ENCODE results near the gene METTL8. TPM values are rescaled to one million over a fixed set of nuclear protein-coding genes. Genes with fewer than 3 reads are reported as not detected.
"Not testable (repeated sequence)": the region's sequence is repeated elsewhere in the genome, so short reads cannot be mapped to it uniquely, and the experiment has no call there.

Gene METTL8
- polyA plus RNA-seq, 3 donors, result 3.3 to 9.8 (median 6.9) TPM

GRCh38 chr2:171316220-171316619, 117.6 kb downstream of the METTL8 start:
- Histone ChIP-seq H3K4me3 (replicated peaks in 1 of 3; ENCODE audit: low read depth in 2 of 3, low read length in 3 of 3) (no peak overlapping the region), H3K79me2 (ENCODE audit: insufficient read depth, low read length) (no peaks in the 10 kb centered on the region), H2AFZ (ENCODE audit: insufficient read depth, low read depth, low read length, poor library complexity, severe bottlenecking) (no peak overlapping the region), H3K27ac (ENCODE audit: low read depth in 1 of 2, low read length in 2 of 2) (no peak overlapping the region), H3K4me2 (replicated peaks; ENCODE audit: extremely low read depth, low read length, poor library complexity, severe bottlenecking) (no peak overlapping the region), H3K9ac (ENCODE audit: insufficient read depth, low read length, poor library complexity, severe bottlenecking) (no peak overlapping the region), H3K27me3 (ENCODE audit: control insufficient read depth in 2 of 2, insufficient read depth in 2 of 2, low read length in 2 of 2) (no peaks in the 10 kb centered on the region), H4K20me1 (ENCODE audit: insufficient read depth, low read length) (no peaks in the 10 kb centered on the region), H3K36me3 (replicated peaks in 1 of 2; ENCODE audit: control insufficient read depth in 1 of 2, insufficient read depth in 2 of 2, low read length in 2 of 2) (no peaks in the 10 kb centered on the region), H3K9me3 (replicated peaks in 1 of 2; ENCODE audit: control insufficient read depth in 1 of 2, insufficient read depth in 1 of 2, low read length in 2 of 2) (peaks cover 10 to 18% of the 10 kb centered on the region in 2 donors), H3K4me1 (ENCODE audit: control insufficient read depth in 1 of 2, insufficient read depth in 2 of 2, low read length in 2 of 2) (no peaks in the 10 kb centered on the region)
- TF ChIP-seq CTCF (IDR thresholded peaks at IDR 0.05), result no peak
- Mint-ChIP-seq H3K9me3 (peaks cover 13 to 24% (median 16%) of the 10 kb centered on the region in 7 donors), H3K27me3 (ENCODE audit: low read depth in 3 of 3) (no peaks in the 10 kb centered on the region), H3K4me3 (no peak overlapping the region), H3K36me3 (peaks cover 8 to 9% of the 10 kb centered on the region in 2 donors), H3K27ac (no peak overlapping the region), H3K4me1 (peaks cover 11% of the 10 kb centered on the region)
- 97% methylated on average over 2 of the region's 2 CpGs for WGBS (ENCODE audit: insufficient coverage)
- no peak for DNase-seq
- intact Hi-C loops (cut with micrococcal nuclease), result no loop called here

DNA sequence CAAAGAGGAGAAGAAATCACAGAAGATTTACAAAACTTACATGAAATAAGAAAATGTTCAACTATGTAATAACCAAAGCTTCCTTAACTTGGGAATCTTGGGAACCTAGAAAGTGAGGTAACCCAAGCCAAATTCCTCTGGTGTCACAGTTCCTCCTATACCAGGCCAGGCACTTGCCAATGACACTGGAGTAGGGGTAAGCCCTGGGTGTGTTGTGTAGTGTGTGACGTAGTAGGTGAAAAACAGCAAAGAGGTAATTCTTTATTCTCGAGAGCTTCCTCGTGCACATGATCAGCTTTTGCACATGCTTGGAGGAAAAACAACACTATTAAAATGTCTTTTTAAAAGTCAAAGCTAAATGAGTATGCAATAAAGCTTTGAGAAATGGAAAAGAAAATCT, 118.0 kb downstream of the METTL8 start:
- Mint-ChIP-seq H3K4me1 (peaks cover 11% of the 10 kb centered on the region), H3K9me3 (peaks cover 17 to 27% (median 20%) of the 10 kb centered on the region in 7 donors), H3K27ac (peak overlapping the region in 1 of 7 donors; percentile 54), H3K27me3 (ENCODE audit: low read depth in 3 of 3) (no peaks in the 10 kb centered on the region), H3K36me3 (peaks cover 5 to 6% of the 10 kb centered on the region in 2 donors), H3K4me3 (no peak overlapping the region)
- Histone ChIP-seq H2AFZ (ENCODE audit: insufficient read depth, low read depth, low read length, poor library complexity, severe bottlenecking) (no peak overlapping the region), H3K27ac (ENCODE audit: low read depth in 1 of 2, low read length in 2 of 2) (no peak overlapping the region), H3K4me2 (replicated peaks; ENCODE audit: extremely low read depth, low read length, poor library complexity, severe bottlenecking) (no peak overlapping the region), H3K4me3 (replicated peaks in 1 of 3; ENCODE audit: low read depth in 2 of 3, low read length in 3 of 3) (no peak overlapping the region), H3K36me3 (replicated peaks in 1 of 2; ENCODE audit: control insufficient read depth in 1 of 2, insufficient read depth in 2 of 2, low read length in 2 of 2) (no peaks in the 10 kb centered on the region), H3K27me3 (ENCODE audit: control insufficient read depth in 2 of 2, insufficient read depth in 2 of 2, low read length in 2 of 2) (no peaks in the 10 kb centered on the region), H3K4me1 (ENCODE audit: control insufficient read depth in 1 of 2, insufficient read depth in 2 of 2, low read length in 2 of 2) (no peaks in the 10 kb centered on the region), H3K9ac (ENCODE audit: insufficient read depth, low read length, poor library complexity, severe bottlenecking) (no peak overlapping the region), H3K79me2 (ENCODE audit: insufficient read depth, low read length) (no peaks in the 10 kb centered on the region), H4K20me1 (ENCODE audit: insufficient read depth, low read length) (no peaks in the 10 kb centered on the region), H3K9me3 (replicated peaks in 1 of 2; ENCODE audit: control insufficient read depth in 1 of 2, insufficient read depth in 1 of 2, low read length in 2 of 2) (peaks cover 12 to 19% of the 10 kb centered on the region in 2 donors)
- intact Hi-C loops (cut with micrococcal nuclease), result no loop called here
- DNase-seq, result no peak
- whole genome bisulfite sequencing (ENCODE audit: insufficient coverage), result no CpG with 5 or more reads among the region's 3 CpGs
- TF ChIP-seq CTCF (IDR thresholded peaks at IDR 0.05), result no peak

DNA sequence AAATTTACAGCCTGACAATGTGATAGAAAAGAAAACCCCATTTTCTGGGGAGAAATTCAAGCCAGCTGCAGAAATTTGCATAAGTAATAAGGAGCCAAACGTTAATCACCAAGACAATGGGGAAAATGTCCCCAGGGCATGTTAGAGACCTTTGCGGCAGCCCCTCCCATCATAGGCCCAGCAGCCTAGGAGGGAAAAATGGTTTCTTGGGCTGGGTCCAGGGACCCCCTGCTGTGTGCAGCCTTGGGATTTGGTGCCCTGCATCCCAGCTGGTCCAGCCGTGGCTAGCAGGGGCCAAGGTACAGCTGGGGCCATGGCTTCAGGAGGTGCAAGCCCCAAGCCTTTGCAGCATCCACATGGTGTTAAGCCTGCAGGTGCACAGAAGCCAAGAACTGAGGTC, 121.6 kb downstream of the METTL8 start:
- H3K27ac Mint-ChIP-seq; H3K9ac ChIP-seq (ENCODE audit: insufficient read depth, low read length, poor library complexity, severe bottlenecking); H3K4me1 Mint-ChIP-seq; H3K27me3 Mint-ChIP-seq (ENCODE audit: low read depth in 3 of 3); intact Hi-C loops (cut with micrococcal nuclease); H3K36me3 Mint-ChIP-seq; H3K36me3 ChIP-seq (replicated peaks in 1 of 2; ENCODE audit: control insufficient read depth in 1 of 2, insufficient read depth in 2 of 2, low read length in 2 of 2); H3K79me2 ChIP-seq (ENCODE audit: insufficient read depth, low read length); H3K4me2 ChIP-seq (replicated peaks; ENCODE audit: extremely low read depth, low read length, poor library complexity, severe bottlenecking); H3K27me3 ChIP-seq (ENCODE audit: control insufficient read depth in 2 of 2, insufficient read depth in 2 of 2, low read length in 2 of 2); H3K27ac ChIP-seq (ENCODE audit: low read depth in 1 of 2, low read length in 2 of 2); H3K4me3 Mint-ChIP-seq; DNase-seq; H4K20me1 ChIP-seq (ENCODE audit: insufficient read depth, low read length); H3K4me1 ChIP-seq (ENCODE audit: control insufficient read depth in 1 of 2, insufficient read depth in 2 of 2, low read length in 2 of 2); H2AFZ ChIP-seq (ENCODE audit: insufficient read depth, low read depth, low read length, poor library complexity, severe bottlenecking); H3K4me3 ChIP-seq (replicated peaks in 1 of 3; ENCODE audit: low read depth in 2 of 3, low read length in 3 of 3): not testable (repeated sequence)
- peaks cover 14 to 19% of the 10 kb centered on the region in 2 donors for H3K9me3 ChIP-seq (replicated peaks in 1 of 2; ENCODE audit: control insufficient read depth in 1 of 2, insufficient read depth in 1 of 2, low read length in 2 of 2)
- WGBS (ENCODE audit: insufficient coverage), result 100% methylated on average over 1 of the region's 3 CpGs
- H3K9me3 Mint-ChIP-seq, result peaks cover 18 to 30% (median 24%) of the 10 kb centered on the region in 7 donors

Data from CD14-positive monocyte (primary cell).